ENCODE data around the gene ADCY2.

DNA sequence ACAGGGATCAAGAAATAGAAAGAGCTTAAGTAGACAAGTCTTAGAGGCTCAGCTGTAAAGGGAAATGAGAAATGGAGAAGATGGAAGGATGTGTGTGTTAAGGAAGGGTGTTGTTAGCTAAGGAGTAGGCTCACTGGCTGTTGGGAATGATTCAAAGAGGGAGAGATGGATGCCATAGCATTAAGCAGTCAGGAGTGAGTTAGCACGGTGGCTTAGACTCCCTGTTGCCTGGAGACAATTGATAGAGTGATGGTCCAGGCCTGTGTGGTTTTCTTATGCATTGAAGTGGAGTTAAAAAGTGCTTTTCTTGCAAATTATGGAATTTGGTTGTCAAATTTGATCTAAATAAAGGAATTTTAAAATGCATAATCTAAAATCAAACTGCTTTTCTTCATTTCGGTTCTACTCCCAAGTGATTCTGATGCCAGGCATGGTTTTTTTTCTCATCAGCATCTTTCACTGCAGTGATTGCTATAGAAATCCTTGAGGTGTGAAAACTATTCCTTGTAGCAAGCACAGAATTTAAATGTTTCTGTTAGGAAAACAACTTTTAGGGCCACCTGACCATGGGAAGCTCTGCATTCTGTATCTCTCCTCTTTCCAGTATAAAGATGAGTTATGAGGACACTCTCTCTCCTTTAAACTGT lies 214.7 kb downstream of the ADCY2 start:
- TF ChIP-seq, protein P1, sequence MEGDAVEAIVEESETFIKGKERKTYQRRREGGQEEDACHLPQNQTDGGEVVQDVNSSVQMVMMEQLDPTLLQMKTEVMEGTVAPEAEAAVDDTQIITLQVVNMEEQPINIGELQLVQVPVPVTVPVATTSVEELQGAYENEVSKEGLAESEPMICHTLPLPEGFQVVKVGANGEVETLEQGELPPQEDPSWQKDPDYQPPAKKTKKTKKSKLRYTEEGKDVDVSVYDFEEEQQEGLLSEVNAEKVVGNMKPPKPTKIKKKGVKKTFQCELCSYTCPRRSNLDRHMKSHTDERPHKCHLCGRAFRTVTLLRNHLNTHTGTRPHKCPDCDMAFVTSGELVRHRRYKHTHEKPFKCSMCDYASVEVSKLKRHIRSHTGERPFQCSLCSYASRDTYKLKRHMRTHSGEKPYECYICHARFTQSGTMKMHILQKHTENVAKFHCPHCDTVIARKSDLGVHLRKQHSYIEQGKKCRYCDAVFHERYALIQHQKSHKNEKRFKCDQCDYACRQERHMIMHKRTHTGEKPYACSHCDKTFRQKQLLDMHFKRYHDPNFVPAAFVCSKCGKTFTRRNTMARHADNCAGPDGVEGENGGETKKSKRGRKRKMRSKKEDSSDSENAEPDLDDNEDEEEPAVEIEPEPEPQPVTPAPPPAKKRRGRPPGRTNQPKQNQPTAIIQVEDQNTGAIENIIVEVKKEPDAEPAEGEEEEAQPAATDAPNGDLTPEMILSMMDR (IDR thresholded peaks at IDR 0.05): no peak
- TF ChIP-seq POLR2A (IDR thresholded peaks at IDR 0.05): no peak

All from heart left ventricle (tissue), 13 donors.